Myocyte (in vitro differentiated cells): ENCODE measurements around the gene OR2D3. TPM values are rescaled to one million over a fixed set of nuclear protein-coding genes. Genes with fewer than 3 reads are reported as not detected.
"Not testable (repeated sequence)": the region's sequence is repeated elsewhere in the genome, so short reads cannot be mapped to it uniquely, and the experiment has no call there.

Source experiments
- DNase-seq: peaks from one replicate; pipeline ENCODE4 v3.0.0-alpha.2; 2012; ENCODE audit warnings: low read depth
- total RNA-seq: library from RNA; depleted of rRNA; stranded (reverse); fragments of >200 nt; gene quantifications from 2 replicates; pipeline ENCODE4 v1.2.3, GENCODE V29; 2014

The OR2D3 gene
- total RNA-seq, 1 donor from 2014 or later, result not detected

DNA sequence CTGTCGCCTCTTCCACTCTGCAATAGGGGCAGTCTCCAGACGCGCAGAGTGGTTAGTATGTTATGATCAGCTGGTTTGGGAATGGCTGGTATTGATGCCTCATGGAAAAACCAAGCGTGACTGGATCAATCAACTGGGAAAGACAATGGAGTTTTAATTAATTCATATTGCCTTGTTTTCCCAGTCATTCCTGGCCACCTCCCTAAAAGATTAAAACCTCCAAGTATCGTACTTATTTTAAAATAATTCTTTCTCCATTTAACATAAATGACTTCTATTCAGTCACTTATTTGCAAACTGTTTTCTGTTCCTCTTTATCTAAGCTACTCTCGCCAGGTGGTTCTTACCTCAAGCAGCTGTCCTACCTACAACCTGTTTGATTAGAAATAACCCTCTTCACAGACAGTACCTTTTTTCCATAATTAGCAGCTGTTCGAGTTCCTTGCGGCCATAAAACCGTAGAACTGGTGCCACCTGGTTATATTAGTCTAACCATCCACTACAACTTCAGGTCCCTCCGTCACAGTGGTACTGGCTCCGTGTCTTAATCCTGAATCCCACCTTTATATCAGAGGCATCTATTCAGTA lies 6.3 kb downstream of the OR2D3 start:
- DNase-seq, result peak; percentile 6

GRCh38 chr11:6928916-6929315 lies 8.1 kb downstream of the OR2D3 start:
- no peak for DNase-seq

GRCh38 chr11:6931146-6931713 lies 10.4 kb downstream of the OR2D3 start:
- no peak for DNase-seq

- DNase-seq, result no peak
Observed at GRCh38 chr11:6932145-6932544, 11.3 kb downstream of the OR2D3 start.

- no peak for DNase-seq
Observed at GRCh38 chr11:6941970-6942369, 21.2 kb downstream of the OR2D3 start.

DNA sequence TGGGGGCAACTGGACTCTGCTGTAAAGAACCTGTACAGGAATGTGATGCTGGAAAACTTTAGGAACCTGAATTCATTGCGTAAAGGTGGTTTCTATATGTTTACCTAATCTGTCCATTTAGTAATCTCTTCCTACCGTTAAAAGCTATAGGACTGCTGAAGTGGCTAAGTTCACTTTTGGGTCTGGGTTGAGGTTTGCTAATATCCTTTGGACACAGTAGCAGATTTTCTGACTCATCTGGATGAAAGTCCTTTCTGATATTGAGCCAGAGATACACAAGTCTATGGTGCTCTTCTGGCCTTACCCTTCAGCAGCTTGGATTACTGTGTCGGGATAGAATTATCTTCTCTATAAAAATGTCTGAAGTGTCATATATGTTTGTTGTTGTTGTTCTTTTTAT lies 22.3 kb downstream of the OR2D3 start:
- DNase-seq, result no peak

- not testable (repeated sequence) for DNase-seq
Observed at GRCh38 chr11:6954248-6954647, 33.4 kb downstream of the OR2D3 start.

DNA sequence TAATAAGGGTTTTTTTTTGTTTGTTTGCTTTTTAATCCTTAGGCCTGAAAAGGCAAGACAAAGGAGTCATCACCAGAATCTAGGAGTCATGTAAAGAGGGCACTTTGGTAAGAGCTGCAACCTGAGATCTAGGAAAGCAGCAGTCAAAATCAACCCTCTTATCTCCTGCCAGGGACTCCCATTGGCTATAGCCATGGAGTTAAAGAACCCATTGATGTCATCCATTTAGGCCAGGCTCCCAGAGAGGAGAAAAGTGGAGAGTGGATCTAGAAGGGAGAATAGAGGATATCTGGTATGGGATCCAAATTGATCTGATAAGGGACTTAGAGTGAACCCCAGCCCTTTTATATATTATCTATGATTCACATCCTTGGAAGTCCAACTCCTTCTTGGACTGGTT lies 41.3 kb downstream of the OR2D3 start:
- DNase-seq, result no peak

DNA sequence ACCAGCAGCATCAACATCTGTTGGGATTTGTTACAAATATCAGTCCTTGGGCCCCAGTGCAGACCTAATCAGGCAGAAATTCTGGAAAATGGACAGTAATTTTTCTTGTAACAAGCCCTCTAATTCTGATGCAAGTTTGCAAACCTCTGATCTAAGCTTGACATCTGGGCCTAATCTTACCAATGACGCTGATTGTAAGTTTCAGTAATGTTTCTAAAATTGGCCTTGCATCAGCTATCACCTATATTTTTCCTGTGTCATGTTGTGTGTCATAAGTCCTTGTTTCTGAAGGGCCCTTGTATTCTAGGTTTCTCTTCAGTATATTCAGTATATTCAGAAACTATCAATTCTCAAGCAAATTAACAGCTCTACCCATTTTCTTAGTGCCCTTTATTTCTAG lies 41.9 kb downstream of the OR2D3 start:
- DNase-seq, result no peak

DNA sequence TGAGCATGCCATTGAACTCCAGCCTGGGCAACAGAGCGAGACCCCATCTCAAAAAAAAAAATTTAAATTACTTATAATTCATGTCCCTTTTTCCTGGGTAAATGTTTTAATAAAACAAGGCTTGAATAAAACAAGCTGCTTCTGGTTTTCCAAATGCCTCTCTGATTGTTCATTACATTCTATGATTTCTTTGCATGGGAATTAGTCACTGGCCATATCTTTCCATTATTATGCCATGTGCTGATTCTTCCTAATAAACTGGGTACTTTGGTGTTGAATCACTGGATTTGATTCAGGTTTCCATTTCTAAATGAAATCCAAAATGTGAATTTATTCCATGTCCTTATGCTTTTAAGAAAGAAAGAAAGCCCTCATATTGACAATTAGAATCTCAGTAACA lies 48.0 kb downstream of the OR2D3 start:
- DNase-seq, result no peak

- peak; percentile 26 for DNase-seq
Observed at GRCh38 chr11:6969854-6970253, 49.1 kb downstream of the OR2D3 start.

Other genes with a start within 250 kb of the OR2D3 start
- gene MRPL17, start 237.7 kb upstream of the OR2D3 start, total RNA-seq, result 48.7 and 88.0 TPM in 2 replicates
- gene OR2AG2, start 149.0 kb upstream of the OR2D3 start, total RNA-seq, result not detected in 2 replicates
- not detected in 2 replicates for gene OR2AG1, start 138.0 kb upstream of the OR2D3 start, total RNA-seq
- not detected in 2 replicates for gene OR6A2, start 121.3 kb upstream of the OR2D3 start, total RNA-seq
- not detected in 2 replicates for gene OR10A5, start 75.3 kb upstream of the OR2D3 start, total RNA-seq
- not detected in 2 replicates for gene OR10A2, start 57.9 kb upstream of the OR2D3 start, total RNA-seq
- gene OR10A4, start 44.4 kb upstream of the OR2D3 start, total RNA-seq, result not detected in 2 replicates
- not detected in 2 replicates for gene OR2D2, start 28.5 kb upstream of the OR2D3 start, total RNA-seq
- 0.13 and 0.52 TPM in 2 replicates for gene ZNF215, start 5.4 kb downstream of the OR2D3 start, total RNA-seq
- gene ZNF214, start 99.3 kb downstream of the OR2D3 start, total RNA-seq, result 1.9 and 2.8 TPM in 2 replicates
- gene NLRP14, start 99.5 kb downstream of the OR2D3 start, total RNA-seq, result not detected in 2 replicates
- gene RBMXL2, start 168.0 kb downstream of the OR2D3 start, total RNA-seq, result not detected in 2 replicates